T-helper 2 cell treated with Interferon-gamma antibody and Interleukin-4, amounts not matched to agents 5 μg/mL and 100 μg/mL, for 36 hours (primary cell): ENCODE results near the gene JMJD1C.
"Not testable (repeated sequence)": the region's sequence is repeated elsewhere in the genome, so short reads cannot be mapped to it uniquely, and the experiment has no call there.

Experiments
- DNase-seq: peaks from one replicate; pipeline ENCODE4 v3.0.0; 2021; ENCODE audit warnings: low spot score
- H3K27ac Mint-ChIP-seq: one replicate; pipeline ENCODE4 v1.8.0; 2021; ENCODE audit warnings: mild to moderate bottlenecking, mixed read lengths
- H3K27me3 Mint-ChIP-seq: one replicate; pipeline ENCODE4 v1.8.0; 2021; ENCODE audit warnings: low read depth, mixed read lengths
- H3K36me3 Mint-ChIP-seq: one replicate; pipeline ENCODE4 v1.8.0; 2021; ENCODE audit warnings: low read depth, mixed read lengths
- H3K4me1 Mint-ChIP-seq: one replicate; pipeline ENCODE4 v1.8.0; 2021; ENCODE audit warnings: low read depth, mixed read lengths
- H3K4me3 Mint-ChIP-seq: one replicate; pipeline ENCODE4 v1.8.0; 2022; ENCODE audit warnings: mild to moderate bottlenecking, moderate library complexity, mixed read lengths
- H3K9me3 Mint-ChIP-seq: one replicate; pipeline ENCODE4 v1.8.0; 2021; ENCODE audit warnings: mixed read lengths

The JMJD1C gene

GRCh38 chr10:63465293-63466143, at the start of gene JMJD1C:
Gene JMJD1C (minus strand): TSS chr10:63465977. CDS start chr10:63465662, 315 bp downstream.
- no peaks in the 10 kb centered on the region for H3K9me3 Mint-ChIP-seq
- peaks cover 18% of the 10 kb centered on the region for H3K4me1 Mint-ChIP-seq
- peaks cover 37% of the 10 kb centered on the region for H3K27me3 Mint-ChIP-seq
- H3K27ac Mint-ChIP-seq, result peak within 1 kb of the TSS; percentile 63
- peak; percentile 56 for DNase-seq
- H3K4me3 Mint-ChIP-seq, result peak within 1 kb of the TSS; percentile 93
- H3K36me3 Mint-ChIP-seq, result no peaks in the 10 kb centered on the region

GRCh38 chr10:63515002-63515763, 49.4 kb upstream of the JMJD1C start:
- H3K36me3 Mint-ChIP-seq, result peaks cover 23% of the 10 kb centered on the region
- H3K4me3 Mint-ChIP-seq, result peak overlapping the region; percentile 64
- H3K4me1 Mint-ChIP-seq, result peaks cover 42% of the 10 kb centered on the region
- H3K27me3 Mint-ChIP-seq, result peaks cover 3% of the 10 kb centered on the region
- H3K27ac Mint-ChIP-seq, result peak overlapping the region; percentile 65
- peaks cover 13% of the 10 kb centered on the region for H3K9me3 Mint-ChIP-seq
- peak; percentile 63 for DNase-seq

- H3K9me3 Mint-ChIP-seq, result peaks cover 8% of the 10 kb centered on the region
- H3K4me1 Mint-ChIP-seq, result peaks cover 9% of the 10 kb centered on the region
- DNase-seq, result no peak
- no peak overlapping the region for H3K4me3 Mint-ChIP-seq
- H3K36me3 Mint-ChIP-seq, result peaks cover 1% of the 10 kb centered on the region
- H3K27me3 Mint-ChIP-seq, result no peaks in the 10 kb centered on the region
- H3K27ac Mint-ChIP-seq, result no peak overlapping the region
Measured at GRCh38 chr10:63506554-63506953, 40.8 kb upstream of the JMJD1C start.

- no peaks in the 10 kb centered on the region for H3K27me3 Mint-ChIP-seq
- H3K27ac Mint-ChIP-seq, result no peak overlapping the region
- peaks cover 2% of the 10 kb centered on the region for H3K36me3 Mint-ChIP-seq
- DNase-seq, result no peak
- H3K9me3 Mint-ChIP-seq, result peaks cover 8% of the 10 kb centered on the region
- H3K4me3 Mint-ChIP-seq, result no peak overlapping the region
- H3K4me1 Mint-ChIP-seq, result peaks cover 9% of the 10 kb centered on the region
Measured at GRCh38 chr10:63505562-63505961, 39.8 kb upstream of the JMJD1C start.

- peaks cover 5% of the 10 kb centered on the region for H3K36me3 Mint-ChIP-seq
- H3K4me1 Mint-ChIP-seq, result peaks cover 4% of the 10 kb centered on the region
- H3K27me3 Mint-ChIP-seq, result no peaks in the 10 kb centered on the region
- H3K9me3 Mint-ChIP-seq, result peaks cover 8% of the 10 kb centered on the region
- no peak overlapping the region for H3K27ac Mint-ChIP-seq
- no peak overlapping the region for H3K4me3 Mint-ChIP-seq
- DNase-seq, result no peak
Measured at GRCh38 chr10:63504145-63504881, 38.5 kb upstream of the JMJD1C start.

GRCh38 chr10:63503395-63503794, 37.6 kb upstream of the JMJD1C start:
- H3K36me3 Mint-ChIP-seq, result peaks cover 7% of the 10 kb centered on the region
- no peak overlapping the region for H3K27ac Mint-ChIP-seq
- DNase-seq, result no peak
- no peak overlapping the region for H3K4me3 Mint-ChIP-seq
- H3K27me3 Mint-ChIP-seq, result no peaks in the 10 kb centered on the region
- peaks cover 3% of the 10 kb centered on the region for H3K9me3 Mint-ChIP-seq
- peaks cover 2% of the 10 kb centered on the region for H3K4me1 Mint-ChIP-seq

- H3K4me1 Mint-ChIP-seq, result peaks cover 2% of the 10 kb centered on the region
- no peak overlapping the region for H3K4me3 Mint-ChIP-seq
- peaks cover 7% of the 10 kb centered on the region for H3K36me3 Mint-ChIP-seq
- no peak overlapping the region for H3K27ac Mint-ChIP-seq
- no peaks in the 10 kb centered on the region for H3K27me3 Mint-ChIP-seq
- no peaks in the 10 kb centered on the region for H3K9me3 Mint-ChIP-seq
- no peak for DNase-seq
Measured at GRCh38 chr10:63502832-63503231, 37.1 kb upstream of the JMJD1C start.

- Mint-ChIP-seq H3K27me3 (no peaks in the 10 kb centered on the region), H3K36me3 (peaks cover 7% of the 10 kb centered on the region), H3K4me3 (no peak overlapping the region), H3K27ac (no peak overlapping the region), H3K9me3 (no peaks in the 10 kb centered on the region), H3K4me1 (peaks cover 2% of the 10 kb centered on the region)
- DNase-seq, result no peak
Measured at GRCh38 chr10:63501954-63502353, 36.2 kb upstream of the JMJD1C start.

- not testable (repeated sequence) for H3K4me3 Mint-ChIP-seq, H3K36me3 Mint-ChIP-seq, H3K27me3 Mint-ChIP-seq, H3K27ac Mint-ChIP-seq, DNase-seq, H3K9me3 Mint-ChIP-seq, H3K4me1 Mint-ChIP-seq
Measured at GRCh38 chr10:63500551-63500950, 34.8 kb upstream of the JMJD1C start.

GRCh38 chr10:63498665-63499064, 32.9 kb upstream of the JMJD1C start:
- H3K36me3 Mint-ChIP-seq, result peaks cover 9% of the 10 kb centered on the region
- DNase-seq, result no peak
- peaks cover 2% of the 10 kb centered on the region for H3K4me1 Mint-ChIP-seq
- H3K27me3 Mint-ChIP-seq, result no peaks in the 10 kb centered on the region
- H3K4me3 Mint-ChIP-seq, result no peak overlapping the region
- no peak overlapping the region for H3K27ac Mint-ChIP-seq
- H3K9me3 Mint-ChIP-seq, result no peaks in the 10 kb centered on the region

- H3K9me3 Mint-ChIP-seq, result no peaks in the 10 kb centered on the region
- DNase-seq, result no peak
- no peak overlapping the region for H3K4me3 Mint-ChIP-seq
- no peak overlapping the region for H3K27ac Mint-ChIP-seq
- H3K36me3 Mint-ChIP-seq, result peaks cover 9% of the 10 kb centered on the region
- H3K4me1 Mint-ChIP-seq, result peaks cover 2% of the 10 kb centered on the region
- H3K27me3 Mint-ChIP-seq, result no peaks in the 10 kb centered on the region
Measured at GRCh38 chr10:63497321-63497720, 31.5 kb upstream of the JMJD1C start.

- DNase-seq, result no peak
- Mint-ChIP-seq H3K4me1 (peaks cover 4% of the 10 kb centered on the region), H3K9me3 (no peaks in the 10 kb centered on the region), H3K27ac (no peak overlapping the region), H3K36me3 (peaks cover 9% of the 10 kb centered on the region), H3K27me3 (no peaks in the 10 kb centered on the region), H3K4me3 (no peak overlapping the region)
Measured at GRCh38 chr10:63496561-63496960, 30.8 kb upstream of the JMJD1C start.

- no peaks in the 10 kb centered on the region for H3K9me3 Mint-ChIP-seq
- peaks cover 5% of the 10 kb centered on the region for H3K36me3 Mint-ChIP-seq
- DNase-seq, result no peak
- no peaks in the 10 kb centered on the region for H3K27me3 Mint-ChIP-seq
- H3K4me1 Mint-ChIP-seq, result peaks cover 4% of the 10 kb centered on the region
- H3K27ac Mint-ChIP-seq, result no peak overlapping the region
- no peak overlapping the region for H3K4me3 Mint-ChIP-seq
Measured at GRCh38 chr10:63494951-63495350, 29.2 kb upstream of the JMJD1C start.

- H3K27ac Mint-ChIP-seq, result no peak overlapping the region
- no peaks in the 10 kb centered on the region for H3K27me3 Mint-ChIP-seq
- no peak overlapping the region for H3K4me3 Mint-ChIP-seq
- no peaks in the 10 kb centered on the region for H3K9me3 Mint-ChIP-seq
- DNase-seq, result no peak
- H3K36me3 Mint-ChIP-seq, result peaks cover 1% of the 10 kb centered on the region
- peaks cover 2% of the 10 kb centered on the region for H3K4me1 Mint-ChIP-seq
Measured at GRCh38 chr10:63493004-63493403, 27.2 kb upstream of the JMJD1C start.
